ENCODE data around the gene MSI2. TPM values are rescaled to one million over a fixed set of nuclear protein-coding genes. Genes with fewer than 3 reads are reported as not detected.

MSI2 gene
- total and polyA plus RNA-seq, 2 experiments from 2014 or later: 18.9 to 41.8 TPM

GRCh38 chr17:57560319-57560705, 304.0 kb downstream of the MSI2 start (continued):
- TF ChIP-seq ETS1 (IDR thresholded peaks at IDR 0.05) (no peak), JUNB (IDR thresholded peaks at IDR 0.05; ENCODE audit: unreplicated experiment) (no peak)

GRCh38 chr17:57561072-57561861, 304.9 kb downstream of the MSI2 start:
- no peaks in the 10 kb centered on the region for H3K9me3 Mint-ChIP-seq
- no peaks in the 10 kb centered on the region; the same call in 1 of the 2 replicates for H3K79me2 ChIP-seq (replicated peaks; ENCODE audit: insufficient read depth)
- H3K27me3 ChIP-seq (ENCODE audit: insufficient read depth): no peaks in the 10 kb centered on the region
- H3K4me1 ChIP-seq (ENCODE audit: insufficient read depth): peaks cover 14% of the 10 kb centered on the region
- H3K27ac Mint-ChIP-seq: no peak overlapping the region
- H2AFZ ChIP-seq: no peak overlapping the region
- no peak overlapping the region for H3K4me3 Mint-ChIP-seq
- no peak overlapping the region for H3K4me3 ChIP-seq
- H3K4me2 ChIP-seq: no peak overlapping the region
- H3K36me3 Mint-ChIP-seq (ENCODE audit: low read depth): no peaks in the 10 kb centered on the region
- H3K4me1 Mint-ChIP-seq: peaks cover 20% of the 10 kb centered on the region
- H3K36me3 ChIP-seq (ENCODE audit: insufficient read depth): no peaks in the 10 kb centered on the region
- H3F3A ChIP-seq (replicated peaks; ENCODE audit: low read depth): no peaks in the 10 kb centered on the region
- no peaks in the 10 kb centered on the region for H4K20me1 ChIP-seq (replicated peaks; ENCODE audit: insufficient read depth)
- TF ChIP-seq STAT1 (IDR thresholded peaks at IDR 0.05; ENCODE audit: unreplicated experiment) (no peak), CTCF (conservative IDR thresholded peaks at IDR 0.05; ENCODE audit: low read depth in 2 of 2) (no peak), EZH2 (IDR thresholded peaks at IDR 0.05; ENCODE audit: low read depth, unreplicated experiment) (no peak), ZNF331 (CRISPR knock-in tag; IDR thresholded peaks at IDR 0.05; ENCODE audit: low read depth) (no peak)
- peaks cover 10% of the 10 kb centered on the region for H3K27me3 Mint-ChIP-seq (ENCODE audit: insufficient read depth, low read depth, poor library complexity)
- ATAC-seq (no peak), DNase-seq (ENCODE audit: low spot score) (no peak)
- H3K27ac ChIP-seq (ENCODE audit: low read depth): no peak overlapping the region
- no peaks in the 10 kb centered on the region for H3K9me2 ChIP-seq (ENCODE audit: insufficient read depth)

GRCh38 chr17:57562184-57562698, 305.9 kb downstream of the MSI2 start:
- Histone ChIP-seq H3K9me2 (ENCODE audit: insufficient read depth) (no peaks in the 10 kb centered on the region), H3K27ac (ENCODE audit: low read depth) (no peak overlapping the region), H4K20me1 (replicated peaks; ENCODE audit: insufficient read depth) (no peaks in the 10 kb centered on the region), H3K36me3 (ENCODE audit: insufficient read depth) (no peaks in the 10 kb centered on the region), H3F3A (replicated peaks; ENCODE audit: low read depth) (no peaks in the 10 kb centered on the region), H2AFZ (no peak overlapping the region), H3K4me3 (no peak overlapping the region), H3K27me3 (ENCODE audit: insufficient read depth) (no peaks in the 10 kb centered on the region), H3K79me2 (replicated peaks; ENCODE audit: insufficient read depth) (no peaks in the 10 kb centered on the region; the same call in 1 of the 2 replicates), H3K4me1 (ENCODE audit: insufficient read depth) (peaks cover 10% of the 10 kb centered on the region), H3K4me2 (no peak overlapping the region)
- no peaks in the 10 kb centered on the region for H3K9me3 Mint-ChIP-seq
- H3K4me3 Mint-ChIP-seq: no peak overlapping the region
- H3K36me3 Mint-ChIP-seq (ENCODE audit: low read depth): no peaks in the 10 kb centered on the region
- H3K27ac Mint-ChIP-seq: no peak overlapping the region
- H3K4me1 Mint-ChIP-seq: peaks cover 17% of the 10 kb centered on the region
- DNase-seq (ENCODE audit: low spot score) (no peak), ATAC-seq (no peak)
- H3K27me3 Mint-ChIP-seq (ENCODE audit: insufficient read depth, low read depth, poor library complexity): peaks cover 10% of the 10 kb centered on the region
- TF ChIP-seq CREB1 (CRISPR knock-in tag; IDR thresholded peaks at IDR 0.05; ENCODE audit: low read depth) (no peak), CTCF (conservative IDR thresholded peaks at IDR 0.05; ENCODE audit: low read depth in 2 of 2) (no peak), EZH2 (IDR thresholded peaks at IDR 0.05; ENCODE audit: low read depth, unreplicated experiment) (no peak), EZH2phosphoT487 (IDR thresholded peaks at IDR 0.05; ENCODE audit: unreplicated experiment) (no peak)

Data from GM23338 (cell line).